ENCODE measurements around the gene MCF2. TPM values are rescaled to one million over a fixed set of nuclear protein-coding genes. Genes with fewer than 3 reads are reported as not detected.
"Not testable (repeated sequence)": the region's sequence is repeated elsewhere in the genome, so short reads cannot be mapped to it uniquely, and the experiment has no call there.

The MCF2 gene
- total and polyA plus RNA-seq, 11 donors = 0.03 to 1.1 (median 0.29) TPM; not detected in 1

GRCh38 chrX:139692908-139693307, 15.1 kb downstream of the MCF2 start:
- TF ChIP-seq POLR2A (IDR thresholded peaks at IDR 0.05) = no peak
- TF ChIP-seq CTCF (IDR thresholded peaks at IDR 0.05) = no peak
- Histone ChIP-seq H3K36me3 (no peaks in the 10 kb centered on the region), H3K4me1 (peaks cover 0 to 4% (median 0%) of the 10 kb centered on the region in 12 donors), H3K9me3 (peaks cover 0 to 3% (median 0%) of the 10 kb centered on the region in 12 donors), H3K27me3 (peaks cover 0 to 21% (median 0%) of the 10 kb centered on the region in 9 donors), H3K4me3 (peak overlapping the region in 8 of 12 donors; percentile 41 to 54 (median 48)), H3K27ac (no peak overlapping the region)
- DNase-seq (no peak), ATAC-seq (no peak)
- intact Hi-C loops (cut with DNase I) = no loop called here
- 36 to 71% (median 49%) methylated on average over 8 of the region's 8 CpGs for WGBS, 4 donors

GRCh38 chrX:139692506-139692849, 15.5 kb downstream of the MCF2 start:
- H3K27me3 ChIP-seq = peaks cover 0 to 21% (median 0%) of the 10 kb centered on the region in 9 donors
- H3K27ac ChIP-seq = no peak overlapping the region
- peak in 1 of 4 donors; percentile 18 for ATAC-seq
- 16 to 49% (median 32%) methylated on average over 11 of the region's 11 CpGs for WGBS, 4 donors
- no peak for TF ChIP-seq CTCF (IDR thresholded peaks at IDR 0.05)
- peaks cover 0 to 3% (median 0%) of the 10 kb centered on the region in 12 donors for H3K9me3 ChIP-seq
- intact Hi-C loops (cut with DNase I) = no loop called here
- no peaks in the 10 kb centered on the region for H3K36me3 ChIP-seq
- peak overlapping the region; percentile 18 to 54 (median 46) for H3K4me3 ChIP-seq
- H3K4me1 ChIP-seq = peaks cover 0 to 4% (median 0%) of the 10 kb centered on the region in 12 donors
- DNase-seq = no peak

GRCh38 chrX:139691843-139692505, 16.0 kb downstream of the MCF2 start:
- peaks cover 0 to 21% (median 0%) of the 10 kb centered on the region in 9 donors for H3K27me3 ChIP-seq
- TF ChIP-seq CTCF (IDR thresholded peaks at IDR 0.05) (no peak), POLR2A (IDR thresholded peaks at IDR 0.05) (no peak)
- peak in 2 of 4 donors; percentile 54 to 69 for ATAC-seq
- no peak for DNase-seq
- H3K4me3 ChIP-seq = peak overlapping the region; percentile 18 to 54 (median 46)
- 1 to 30% (median 8%) methylated on average over 28 to 52 of the region's 52 CpGs for WGBS, 4 donors
- no peak overlapping the region for H3K27ac ChIP-seq
- H3K36me3 ChIP-seq = no peaks in the 10 kb centered on the region
- H3K4me1 ChIP-seq = peaks cover 0 to 4% (median 0%) of the 10 kb centered on the region in 12 donors
- H3K9me3 ChIP-seq = peaks cover 0 to 3% (median 0%) of the 10 kb centered on the region in 12 donors
- intact Hi-C loops (cut with DNase I) = no loop called here

- peak overlapping the region in 11 of 12 donors; percentile 18 to 54 (median 47) for H3K4me3 ChIP-seq
- H3K27ac ChIP-seq = no peak overlapping the region
- peaks cover 0 to 21% (median 0%) of the 10 kb centered on the region in 9 donors for H3K27me3 ChIP-seq
- TF ChIP-seq POLR2A (IDR thresholded peaks at IDR 0.05) = no peak
- no peak for TF ChIP-seq CTCF (IDR thresholded peaks at IDR 0.05)
- ATAC-seq (peak in 3 of 4 donors; percentile 34 to 44 (median 39)), DNase-seq (no peak)
- H3K36me3 ChIP-seq = no peaks in the 10 kb centered on the region
- intact Hi-C loops (cut with DNase I) = no loop called here
- peaks cover 0 to 4% (median 0%) of the 10 kb centered on the region in 12 donors for H3K4me1 ChIP-seq
- peaks cover 0 to 3% (median 0%) of the 10 kb centered on the region in 12 donors for H3K9me3 ChIP-seq
- 1 to 32% (median 14%) methylated on average over 23 of the region's 23 CpGs for WGBS, 4 donors
Observed at GRCh38 chrX:139691493-139691842, 16.5 kb downstream of the MCF2 start.

GRCh38 chrX:139685175-139685574, 22.8 kb downstream of the MCF2 start:
- H3K4me1 ChIP-seq; ATAC-seq; H3K36me3 ChIP-seq; DNase-seq; H3K4me3 ChIP-seq; H3K27me3 ChIP-seq; H3K27ac ChIP-seq; H3K9me3 ChIP-seq; intact Hi-C loops (cut with DNase I): not testable (repeated sequence)
- 75 to 89% (median 82%) methylated on average over 7 of the region's 7 CpGs for WGBS, 4 donors
